ENCODE measurements around the gene ESX1. TPM values are rescaled to one million over a fixed set of nuclear protein-coding genes. Genes with fewer than 3 reads are reported as not detected.

The ESX1 gene
- polyA plus RNA-seq, 1 of the 3 experiments (the other 2 are of a cell fraction) = not detected

DNA sequence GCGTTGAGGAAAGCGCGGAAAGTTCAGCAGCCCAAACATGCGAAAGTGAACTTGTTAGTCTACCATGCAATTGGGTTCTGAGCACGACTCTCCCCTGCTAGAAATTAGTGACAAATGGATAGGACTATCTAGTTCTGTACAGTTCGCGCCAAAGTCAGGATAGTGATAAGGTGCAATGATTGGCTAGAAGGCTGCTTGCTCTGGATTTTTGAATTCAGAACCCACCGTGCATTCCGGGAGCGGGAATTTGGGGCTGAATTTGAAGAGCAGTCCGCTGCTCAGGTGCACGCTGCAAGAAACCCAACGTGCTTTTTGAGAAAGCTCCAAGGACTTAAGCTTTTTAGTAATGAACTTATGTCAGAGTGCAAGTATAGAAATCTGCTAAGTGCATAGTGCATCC, 732 bp upstream of the ESX1 start:
- CTCF ChIA-PET = no interaction called here
- Histone ChIP-seq H3K9ac (no peak overlapping the region), H3K27me3 (ENCODE audit: insufficient read depth) (peaks cover 51% of the 10 kb centered on the region), H3K4me2 (no peak overlapping the region), H3K36me3 (replicated peaks in 1 of 2; ENCODE audit: control insufficient read depth in 1 of 2, insufficient read depth in 2 of 2, low read length in 1 of 2) (no peaks in the 10 kb centered on the region), H3K4me1 (ENCODE audit: control insufficient read depth in 1 of 2, insufficient read depth in 2 of 2, low read depth in 1 of 2, low read length in 1 of 2) (no peaks in the 10 kb centered on the region), H3F3A (replicated peaks; ENCODE audit: insufficient read depth) (no peaks in the 10 kb centered on the region), H3K4me3 (ENCODE audit: low read depth in 2 of 2, low read length in 1 of 2) (no peak overlapping the region), H3K9me2 (no peaks in the 10 kb centered on the region), H2AFZ (ENCODE audit: low read depth) (no peak overlapping the region), H3K79me2 (ENCODE audit: insufficient read depth) (no peaks in the 10 kb centered on the region), H4K20me1 (ENCODE audit: insufficient read depth) (no peaks in the 10 kb centered on the region), H3K9me3 (no peaks in the 10 kb centered on the region), H3K27ac (ENCODE audit: low read depth in 2 of 2, low read length in 1 of 2) (no peak overlapping the region)
- POLR2A ChIA-PET = no interaction called here
- TF ChIP-seq GATA2 (CRISPR knock-in tag; IDR thresholded peaks at IDR 0.05) (no peak), NRF1 (IDR thresholded peaks at IDR 0.05; ENCODE audit: low read depth, low read length) (no peak), GABPA (IDR thresholded peaks at IDR 0.05; ENCODE audit: low read depth) (no peak), TEAD4 (IDR thresholded peaks at IDR 0.05; ENCODE audit: borderline replicate concordance, insufficient read depth) (no peak), RXRA (IDR thresholded peaks at IDR 0.05; ENCODE audit: borderline replicate concordance, low read depth) (no peak), RFX5 (IDR thresholded peaks at IDR 0.05; ENCODE audit: low read length) (no peak), FOSL2 (IDR thresholded peaks at IDR 0.05; ENCODE audit: borderline replicate concordance, low read depth) (no peak), NFIC (IDR thresholded peaks at IDR 0.05; ENCODE audit: borderline replicate concordance) (no peak), TAF1 (IDR thresholded peaks at IDR 0.05; ENCODE audit: borderline replicate concordance, low read depth, low read length) (no peak), FOXJ3 (CRISPR knock-in tag; IDR thresholded peaks at IDR 0.05) (no peak), POLR2AphosphoS5 (IDR thresholded peaks at IDR 0.05; ENCODE audit: low read depth, low read length) (no peak), ELF1 (IDR thresholded peaks at IDR 0.05) (no peak)
- TF ChIP-seq, protein P1, sequence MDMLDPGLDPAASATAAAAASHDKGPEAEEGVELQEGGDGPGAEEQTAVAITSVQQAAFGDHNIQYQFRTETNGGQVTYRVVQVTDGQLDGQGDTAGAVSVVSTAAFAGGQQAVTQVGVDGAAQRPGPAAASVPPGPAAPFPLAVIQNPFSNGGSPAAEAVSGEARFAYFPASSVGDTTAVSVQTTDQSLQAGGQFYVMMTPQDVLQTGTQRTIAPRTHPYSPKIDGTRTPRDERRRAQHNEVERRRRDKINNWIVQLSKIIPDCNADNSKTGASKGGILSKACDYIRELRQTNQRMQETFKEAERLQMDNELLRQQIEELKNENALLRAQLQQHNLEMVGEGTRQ (IDR thresholded peaks at IDR 0.05; ENCODE audit: borderline replicate concordance, low read depth, low read length) = no peak
- no peak for DNase-seq
- WGBS (ENCODE audit: low lambda C conversion rate) = 23% methylated on average over 13 of the region's 13 CpGs

DNA sequence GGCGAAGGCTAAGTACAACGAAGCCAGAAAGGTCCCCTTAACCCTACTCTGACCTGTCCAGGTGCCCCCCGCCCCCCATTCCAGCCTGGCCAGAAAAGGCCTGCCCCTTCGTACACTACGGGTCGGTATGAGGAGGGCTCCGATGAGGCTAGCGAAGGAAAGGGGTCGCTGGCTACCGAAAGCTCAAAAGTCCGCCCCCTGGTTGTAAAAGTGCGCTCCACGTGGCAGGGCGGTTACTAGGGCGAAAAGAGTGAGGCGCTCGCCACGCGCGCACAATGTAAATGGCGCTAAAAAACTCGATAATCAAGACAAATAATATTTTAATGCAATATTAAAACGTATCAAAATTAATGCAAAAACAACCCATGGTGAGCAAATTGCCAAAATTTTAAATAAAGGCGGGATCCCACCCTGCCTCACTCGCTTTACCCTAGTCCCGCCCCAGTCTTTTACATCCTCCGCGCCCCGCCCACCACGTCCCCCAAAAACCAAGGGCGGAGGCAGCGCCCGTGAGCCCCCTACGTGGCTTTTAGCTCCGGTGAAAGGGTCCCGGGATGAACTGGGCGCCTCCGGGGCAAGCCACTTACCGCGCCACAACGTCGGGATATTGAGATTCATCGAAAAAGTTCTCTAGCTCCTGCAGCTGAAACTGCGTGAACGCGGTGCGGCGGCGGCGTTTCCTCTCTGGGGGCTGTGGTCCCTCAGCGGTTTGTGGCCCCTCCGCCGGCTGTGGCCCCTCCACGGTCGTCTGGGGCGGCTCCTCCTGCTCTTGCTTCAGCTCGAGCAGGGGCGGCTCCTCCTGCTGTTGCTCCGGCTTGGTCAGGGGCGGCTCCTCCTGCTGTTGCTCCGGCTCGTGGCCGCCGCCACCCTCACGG, 929 bp downstream of the ESX1 start:
- Histone ChIP-seq H3K4me3 (ENCODE audit: low read depth in 2 of 2, low read length in 1 of 2) (no peak overlapping the region), H3K79me2 (ENCODE audit: insufficient read depth) (no peaks in the 10 kb centered on the region), H3K9me2 (no peaks in the 10 kb centered on the region), H3K27me3 (ENCODE audit: insufficient read depth) (peaks cover 55% of the 10 kb centered on the region), H3K27ac (ENCODE audit: low read depth in 2 of 2, low read length in 1 of 2) (no peak overlapping the region), H3K9me3 (no peaks in the 10 kb centered on the region), H3K4me1 (ENCODE audit: control insufficient read depth in 1 of 2, insufficient read depth in 2 of 2, low read depth in 1 of 2, low read length in 1 of 2) (no peaks in the 10 kb centered on the region), H3K36me3 (replicated peaks in 1 of 2; ENCODE audit: control insufficient read depth in 1 of 2, insufficient read depth in 2 of 2, low read length in 1 of 2) (no peaks in the 10 kb centered on the region), H3K4me2 (no peak overlapping the region), H4K20me1 (ENCODE audit: insufficient read depth) (no peaks in the 10 kb centered on the region), H2AFZ (ENCODE audit: low read depth) (no peak overlapping the region), H3F3A (replicated peaks; ENCODE audit: insufficient read depth) (no peaks in the 10 kb centered on the region), H3K9ac (no peak overlapping the region)
- ChIA-PET POLR2A (no interaction called here), CTCF (interaction anchor here (1.3 to 2.1 kb wide), 3 partner anchors 12 to 141 kb away, joined by 3 to 8 read pairs (median 4); no protein-coding TSS in a partner anchor)
- WGBS (ENCODE audit: low lambda C conversion rate) = 27% methylated on average over 45 of the region's 65 CpGs
- peak; percentile 34 for DNase-seq
- TF ChIP-seq CHD2 (IDR thresholded peaks at IDR 0.05; ENCODE audit: low read length, partially characterized antibody) (no peak), EZH2phosphoT487 (IDR thresholded peaks at IDR 0.05; ENCODE audit: borderline replicate concordance, low read depth) (0 out of 2 replicates have a peak, but pooled peaks have one; percentile 14)

Measured in SK-N-SH (cell line).